CD4-positive, alpha-beta T cell treated with Interleukin-10 for 1 hour (primary cell): ENCODE data around the gene FAM193B.
"Not testable (repeated sequence)": the region's sequence is repeated elsewhere in the genome, so short reads cannot be mapped to it uniquely, and the experiment has no call there.

Source experiments
- DNase-seq: peaks from one replicate; pipeline ENCODE4 v3.0.0-alpha.2; 2020

The FAM193B gene

GRCh38 chr5:177496727-177497291 is 57.6 kb downstream of the FAM193B start:
- DNase-seq = no peak

GRCh38 chr5:177496070-177496726 is 58.2 kb downstream of the FAM193B start:
- DNase-seq = no peak

- no peak for DNase-seq
These were observed 58.9 kb downstream of the FAM193B start for GRCh38 chr5:177495243-177496060.

GRCh38 chr5:177494346-177495195 is 59.8 kb downstream of the FAM193B start:
- DNase-seq = no peak

GRCh38 chr5:177493795-177494345 is 60.5 kb downstream of the FAM193B start:
- no peak for DNase-seq

- DNase-seq = no peak
These were observed 61.5 kb downstream of the FAM193B start for GRCh38 chr5:177492841-177493240.

GRCh38 chr5:177491983-177492746 is 62.2 kb downstream of the FAM193B start:
- DNase-seq = no peak

GRCh38 chr5:177491429-177491945 is 62.9 kb downstream of the FAM193B start:
- no peak for DNase-seq

GRCh38 chr5:177490992-177491391 is 63.4 kb downstream of the FAM193B start:
- no peak for DNase-seq

- DNase-seq = no peak
These were observed 63.9 kb downstream of the FAM193B start for GRCh38 chr5:177490311-177490991.

- no peak for DNase-seq
These were observed 65.1 kb downstream of the FAM193B start for GRCh38 chr5:177489119-177489716.

- DNase-seq = no peak
These were observed 66.4 kb downstream of the FAM193B start for GRCh38 chr5:177487975-177488374.

GRCh38 chr5:177487144-177487543 is 67.2 kb downstream of the FAM193B start:
- no peak for DNase-seq

- DNase-seq = no peak
These were observed 68.1 kb downstream of the FAM193B start for GRCh38 chr5:177486256-177486655.

GRCh38 chr5:177485753-177486152 is 68.6 kb downstream of the FAM193B start:
- DNase-seq = not testable (repeated sequence)

- DNase-seq = no peak
These were observed 69.3 kb downstream of the FAM193B start for GRCh38 chr5:177484902-177485549.

- no peak for DNase-seq
These were observed 70.1 kb downstream of the FAM193B start for GRCh38 chr5:177483994-177484901.

GRCh38 chr5:177483042-177483441 is 71.3 kb downstream of the FAM193B start:
- DNase-seq = no peak

GRCh38 chr5:177482359-177482795 is 72.0 kb downstream of the FAM193B start:
- DNase-seq = no peak
